ENCODE data around the gene FTCD. TPM values are rescaled to one million over a fixed set of nuclear protein-coding genes. Genes with fewer than 3 reads are reported as not detected.
A peak's percentile ranks its signal among the peaks of the same experiment; 100 is the strongest.

FTCD gene
- total RNA-seq, 1 donor from 2014 or later, result 0.85 TPM

DNA sequence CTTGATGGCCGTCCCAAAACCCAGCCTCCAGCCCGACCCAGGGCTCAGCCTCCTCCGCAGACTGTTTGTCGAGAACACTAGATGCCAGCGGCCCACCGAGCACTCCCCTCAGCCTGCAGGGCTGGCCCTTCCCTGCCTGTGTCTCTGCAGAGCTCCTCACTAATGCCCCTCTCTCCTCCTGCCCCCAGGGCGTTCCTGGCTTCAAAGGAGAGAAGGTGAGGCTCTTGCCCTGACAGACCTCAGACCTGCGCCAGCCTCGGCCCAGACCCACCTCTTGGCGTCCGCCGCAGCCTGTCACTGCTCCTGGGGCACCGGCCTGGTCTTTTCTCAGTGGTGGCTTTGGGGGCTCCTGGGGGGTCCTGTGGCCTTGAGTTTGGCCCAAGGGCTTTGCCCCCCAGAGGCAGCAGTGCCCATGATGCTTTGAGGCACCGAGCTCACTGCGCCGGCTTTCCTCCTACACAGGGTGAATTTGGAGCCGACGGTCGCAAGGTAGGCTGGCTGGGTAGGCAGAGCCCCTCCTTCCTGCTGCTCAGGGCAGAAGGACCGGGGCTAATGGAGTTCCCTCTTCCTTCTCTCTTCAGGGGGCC, 39.1 kb downstream of the FTCD start:
- H3K27me3 ChIP-seq, result no peaks in the 10 kb centered on the region
- H3K4me3 ChIP-seq, result no peak overlapping the region
- no peaks in the 10 kb centered on the region for H3K4me1 ChIP-seq
- no peak overlapping the region for H3K27ac ChIP-seq
- intact Hi-C loops (cut with DNase I), result no loop called here
- TF ChIP-seq CTCF (IDR thresholded peaks at IDR 0.05), result no peak
- peaks cover 97% of the 10 kb centered on the region in 2 donors for H3K36me3 ChIP-seq
- no peaks in the 10 kb centered on the region for H3K9me3 ChIP-seq
- peak; percentile 1 to 62 for DNase-seq (ENCODE audit: low spot score in 2 of 2)

GRCh38 chr21:46115441-46116188, 39.8 kb downstream of the FTCD start:
- peaks cover 0 to 6% of the 10 kb centered on the region in 2 donors for H3K4me1 ChIP-seq
- DNase-seq (ENCODE audit: low spot score in 2 of 2), result peak in 1 of 2 donors; percentile 5
- no peak for TF ChIP-seq CTCF (IDR thresholded peaks at IDR 0.05)
- H3K27ac ChIP-seq, result no peak overlapping the region
- no peaks in the 10 kb centered on the region for H3K9me3 ChIP-seq
- no peak overlapping the region for H3K4me3 ChIP-seq
- H3K27me3 ChIP-seq, result no peaks in the 10 kb centered on the region
- peaks cover 90 to 94% of the 10 kb centered on the region in 2 donors for H3K36me3 ChIP-seq
- intact Hi-C loops (cut with DNase I), result no loop called here

GRCh38 chr21:46114963-46115362, 40.4 kb downstream of the FTCD start:
- intact Hi-C loops (cut with DNase I), result no loop called here
- no peak for TF ChIP-seq CTCF (IDR thresholded peaks at IDR 0.05)
- Histone ChIP-seq H3K4me3 (no peak overlapping the region), H3K9me3 (no peaks in the 10 kb centered on the region), H3K4me1 (peaks cover 3 to 9% of the 10 kb centered on the region in 2 donors), H3K27ac (no peak overlapping the region), H3K36me3 (peaks cover 83 to 87% of the 10 kb centered on the region in 2 donors), H3K27me3 (no peaks in the 10 kb centered on the region)
- DNase-seq (ENCODE audit: low spot score in 2 of 2), result peak; percentile 3 to 59

- H3K9me3 ChIP-seq, result no peaks in the 10 kb centered on the region
- H3K4me3 ChIP-seq, result no peak overlapping the region
- peaks cover 70 to 74% of the 10 kb centered on the region in 2 donors for H3K36me3 ChIP-seq
- intact Hi-C loops (cut with DNase I), result no loop called here
- DNase-seq (ENCODE audit: low spot score in 2 of 2), result peak; percentile 5 to 46
- H3K27ac ChIP-seq, result no peak overlapping the region
- H3K27me3 ChIP-seq, result no peaks in the 10 kb centered on the region
- TF ChIP-seq CTCF (IDR thresholded peaks at IDR 0.05), result no peak
- H3K4me1 ChIP-seq, result peaks cover 12 to 23% of the 10 kb centered on the region in 2 donors
Measured at GRCh38 chr21:46113497-46114176, 41.7 kb downstream of the FTCD start.

- Histone ChIP-seq H3K4me1 (peaks cover 12 to 24% of the 10 kb centered on the region in 2 donors), H3K36me3 (peaks cover 61 to 66% of the 10 kb centered on the region in 2 donors), H3K9me3 (peaks cover 0 to 6% of the 10 kb centered on the region in 2 donors), H3K4me3 (no peak overlapping the region), H3K27me3 (no peaks in the 10 kb centered on the region), H3K27ac (no peak overlapping the region)
- peak; percentile 0 to 58 for DNase-seq (ENCODE audit: low spot score in 2 of 2)
- TF ChIP-seq CTCF (IDR thresholded peaks at IDR 0.05), result no peak
- intact Hi-C loops (cut with DNase I), result no loop called here
Measured at GRCh38 chr21:46112725-46113215, 42.6 kb downstream of the FTCD start.
